ENCODE results near the gene TENM4. TPM values are rescaled to one million over a fixed set of nuclear protein-coding genes. Genes with fewer than 3 reads are reported as not detected.

Gene TENM4
- total RNA-seq, 4 donors from 2014 or later = 0.02 to 0.82 (median 0.23) TPM

DNA sequence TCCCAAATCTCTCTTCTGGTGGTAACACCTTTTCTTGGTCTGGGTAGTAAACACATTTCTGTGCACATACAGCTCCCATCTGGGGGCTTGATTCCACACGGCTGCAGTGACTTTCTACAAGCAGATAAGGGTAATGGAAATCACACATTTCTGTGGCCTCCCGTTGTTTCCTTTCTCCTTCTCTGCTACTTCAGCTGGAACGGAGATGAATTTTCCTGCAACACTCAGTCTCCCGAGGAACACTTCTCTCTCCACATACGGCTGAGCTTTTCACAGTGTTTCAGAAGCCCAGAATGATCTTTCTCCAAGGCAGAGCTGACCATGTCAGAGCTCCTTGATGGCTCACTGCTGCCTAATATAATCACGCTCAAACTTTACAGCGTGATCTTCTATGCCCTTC lies 501.9 kb downstream of the TENM4 start:
- Histone ChIP-seq H3K4me3 (no peak overlapping the region), H3K27me3 (no peaks in the 10 kb centered on the region), H3K27ac (no peak overlapping the region), H3K4me1 (peaks cover 3 to 12% of the 10 kb centered on the region in 2 donors), H3K9me3 (no peaks in the 10 kb centered on the region), H3K36me3 (no peaks in the 10 kb centered on the region)
- intact Hi-C loops (cut with DNase I; ENCODE audit: low total_unique reads) (no loop called here), in situ Hi-C loops (cut with MboI; ENCODE audit: low sequenced_read_pairs in 4 of 4) (no loop called here)
- DNase-seq (no peak), ATAC-seq (no peak)
- TF ChIP-seq, protein P1, sequence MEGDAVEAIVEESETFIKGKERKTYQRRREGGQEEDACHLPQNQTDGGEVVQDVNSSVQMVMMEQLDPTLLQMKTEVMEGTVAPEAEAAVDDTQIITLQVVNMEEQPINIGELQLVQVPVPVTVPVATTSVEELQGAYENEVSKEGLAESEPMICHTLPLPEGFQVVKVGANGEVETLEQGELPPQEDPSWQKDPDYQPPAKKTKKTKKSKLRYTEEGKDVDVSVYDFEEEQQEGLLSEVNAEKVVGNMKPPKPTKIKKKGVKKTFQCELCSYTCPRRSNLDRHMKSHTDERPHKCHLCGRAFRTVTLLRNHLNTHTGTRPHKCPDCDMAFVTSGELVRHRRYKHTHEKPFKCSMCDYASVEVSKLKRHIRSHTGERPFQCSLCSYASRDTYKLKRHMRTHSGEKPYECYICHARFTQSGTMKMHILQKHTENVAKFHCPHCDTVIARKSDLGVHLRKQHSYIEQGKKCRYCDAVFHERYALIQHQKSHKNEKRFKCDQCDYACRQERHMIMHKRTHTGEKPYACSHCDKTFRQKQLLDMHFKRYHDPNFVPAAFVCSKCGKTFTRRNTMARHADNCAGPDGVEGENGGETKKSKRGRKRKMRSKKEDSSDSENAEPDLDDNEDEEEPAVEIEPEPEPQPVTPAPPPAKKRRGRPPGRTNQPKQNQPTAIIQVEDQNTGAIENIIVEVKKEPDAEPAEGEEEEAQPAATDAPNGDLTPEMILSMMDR (IDR thresholded peaks at IDR 0.05 in 4 of 5, conservative IDR thresholded peaks at IDR 0.05 in 1 of 5) = no peak
- TF ChIP-seq POLR2A (IDR thresholded peaks at IDR 0.05) = no peak

DNA sequence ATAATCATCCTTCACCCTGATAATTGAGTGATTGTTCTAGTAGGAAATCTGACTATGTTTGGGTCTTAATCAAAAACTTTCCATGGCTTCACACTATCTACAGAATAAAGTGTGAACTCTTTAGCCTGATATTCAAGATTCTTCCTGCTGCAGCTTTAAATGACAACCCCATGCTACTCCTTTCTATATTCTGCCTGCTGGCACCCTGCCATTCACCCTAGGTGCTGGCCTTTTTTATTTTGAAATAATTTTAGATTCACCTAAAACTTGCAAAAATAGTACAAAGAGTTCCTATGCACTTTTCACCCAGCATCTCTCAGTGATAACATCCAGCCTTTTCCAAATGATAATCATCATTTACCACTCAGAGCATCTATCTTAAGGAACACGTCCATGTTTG lies 502.8 kb downstream of the TENM4 start:
- no peaks in the 10 kb centered on the region for H3K36me3 ChIP-seq
- no peaks in the 10 kb centered on the region for H3K27me3 ChIP-seq
- H3K27ac ChIP-seq = no peak overlapping the region
- in situ Hi-C loops (cut with MboI; ENCODE audit: low sequenced_read_pairs in 4 of 4) (no loop called here), intact Hi-C loops (cut with DNase I; ENCODE audit: low total_unique reads) (no loop called here)
- ATAC-seq (no peak), DNase-seq (no peak)
- peaks cover 3 to 12% of the 10 kb centered on the region in 2 donors for H3K4me1 ChIP-seq
- no peaks in the 10 kb centered on the region for H3K9me3 ChIP-seq
- no peak for TF ChIP-seq POLR2A (IDR thresholded peaks at IDR 0.05)
- TF ChIP-seq, protein P1 (IDR thresholded peaks at IDR 0.05 in 4 of 5, conservative IDR thresholded peaks at IDR 0.05 in 1 of 5) = no peak
- H3K4me3 ChIP-seq = no peak overlapping the region

DNA sequence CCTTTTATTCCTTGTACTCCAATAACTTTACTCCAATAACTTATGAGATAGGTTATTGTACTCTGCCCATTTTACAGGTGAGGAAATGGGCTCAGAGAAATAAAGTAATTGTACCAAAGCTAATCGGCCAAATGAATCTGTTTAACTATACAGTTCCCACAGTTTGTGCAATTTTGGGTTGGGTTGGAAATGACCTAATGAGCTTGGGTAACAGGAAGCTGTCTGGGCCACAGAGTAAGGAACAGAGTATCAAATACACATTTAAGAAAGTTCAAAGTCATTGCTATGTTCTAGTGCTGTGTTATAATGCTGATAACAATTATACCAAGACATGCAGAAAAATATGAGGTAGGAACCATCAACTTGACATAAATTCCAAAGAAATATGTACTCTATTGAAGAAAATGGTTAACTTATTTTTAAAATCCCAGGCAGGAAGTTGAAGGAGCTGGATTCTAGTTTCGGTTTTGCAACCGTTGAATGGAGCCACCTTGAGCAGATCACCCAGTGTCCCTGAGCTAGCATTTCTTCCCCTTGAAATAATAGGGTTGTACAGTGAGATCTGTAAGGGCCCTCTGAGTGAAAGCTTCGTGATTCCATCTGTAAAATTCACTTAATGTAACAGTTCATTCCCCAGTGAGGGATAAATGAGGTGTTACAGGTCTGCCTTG lies 505.3 kb downstream of the TENM4 start:
- intact Hi-C loops (cut with DNase I; ENCODE audit: low total_unique reads) (no loop called here), in situ Hi-C loops (cut with MboI; ENCODE audit: low sequenced_read_pairs in 4 of 4) (no loop called here)
- ATAC-seq (no peak), DNase-seq (no peak)
- Histone ChIP-seq H3K9me3 (no peaks in the 10 kb centered on the region), H3K27me3 (no peaks in the 10 kb centered on the region), H3K4me3 (no peak overlapping the region), H3K36me3 (no peaks in the 10 kb centered on the region), H3K4me1 (no peaks in the 10 kb centered on the region), H3K27ac (no peak overlapping the region)
- no peak for TF ChIP-seq POLR2A (IDR thresholded peaks at IDR 0.05)
- TF ChIP-seq, protein P1 (IDR thresholded peaks at IDR 0.05 in 4 of 5, conservative IDR thresholded peaks at IDR 0.05 in 1 of 5) = no peak

DNA sequence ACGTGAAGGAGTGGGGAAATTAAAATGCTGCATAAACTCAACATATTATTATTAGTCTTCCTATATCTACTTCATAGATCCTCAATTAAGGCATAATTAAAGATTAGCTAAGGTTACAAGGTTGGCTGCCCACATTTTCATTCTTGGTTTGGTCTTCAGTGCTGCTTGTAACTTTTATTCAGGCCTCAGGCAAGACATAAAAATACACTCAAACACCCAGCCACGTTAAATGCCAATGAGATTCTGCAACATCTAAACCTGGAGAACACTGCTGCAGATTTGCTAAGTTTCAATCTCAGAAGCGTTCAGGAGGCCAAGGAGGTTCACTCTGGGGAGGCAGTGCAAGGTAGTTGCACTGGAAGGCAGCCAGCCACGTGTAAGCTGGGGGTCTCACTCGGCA lies 507.5 kb downstream of the TENM4 start:
- Histone ChIP-seq H3K4me3 (no peak overlapping the region), H3K27me3 (no peaks in the 10 kb centered on the region), H3K36me3 (no peaks in the 10 kb centered on the region), H3K9me3 (no peaks in the 10 kb centered on the region), H3K4me1 (no peaks in the 10 kb centered on the region), H3K27ac (no peak overlapping the region)
- in situ Hi-C loops (cut with MboI; ENCODE audit: low sequenced_read_pairs in 4 of 4) (no loop called here), intact Hi-C loops (cut with DNase I; ENCODE audit: low total_unique reads) (no loop called here)
- no peak for TF ChIP-seq POLR2A (IDR thresholded peaks at IDR 0.05)
- TF ChIP-seq, protein P1 (IDR thresholded peaks at IDR 0.05 in 4 of 5, conservative IDR thresholded peaks at IDR 0.05 in 1 of 5) = no peak
- no peak for ATAC-seq
- no peak for DNase-seq

DNA sequence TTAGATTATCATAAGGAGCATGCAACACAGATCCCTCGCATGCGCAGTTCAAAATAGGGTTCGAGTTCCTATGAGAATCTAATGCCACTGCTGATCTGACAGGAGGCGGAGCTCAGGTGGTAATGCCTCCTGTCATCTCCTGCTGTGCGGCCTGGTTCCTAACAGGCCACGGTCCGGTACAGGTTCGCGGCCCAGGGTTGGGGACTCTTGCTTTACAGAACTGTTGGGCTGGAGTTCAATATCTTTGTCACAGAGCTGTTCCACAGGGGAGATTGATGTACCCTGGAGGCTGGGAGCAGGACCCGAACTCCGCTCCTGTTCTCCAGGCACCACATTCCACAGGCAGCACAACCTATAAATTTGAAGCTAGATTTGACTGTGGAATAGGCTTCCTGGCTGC lies 508.1 kb downstream of the TENM4 start:
- Histone ChIP-seq H3K9me3 (no peaks in the 10 kb centered on the region), H3K36me3 (no peaks in the 10 kb centered on the region), H3K4me1 (no peaks in the 10 kb centered on the region), H3K27ac (no peak overlapping the region), H3K4me3 (no peak overlapping the region), H3K27me3 (no peaks in the 10 kb centered on the region)
- no peak for DNase-seq
- intact Hi-C loops (cut with DNase I; ENCODE audit: low total_unique reads) = no loop called here
- TF ChIP-seq POLR2A (IDR thresholded peaks at IDR 0.05) = no peak
- TF ChIP-seq, protein P1 (IDR thresholded peaks at IDR 0.05 in 4 of 5, conservative IDR thresholded peaks at IDR 0.05 in 1 of 5) = no peak
- in situ Hi-C loops (cut with MboI; ENCODE audit: low sequenced_read_pairs in 4 of 4) = no loop called here
- no peak for ATAC-seq

All from gastrocnemius medialis (tissue), 4 donors.